GM12878 (cell line): ENCODE results near the gene KRTAP5-4.

Experiments
- ATF2 ChIP-seq: IDR thresholded peaks from 2 replicates; pipeline ENCODE4 v1.6.1; 2012; ENCODE audit warnings: low read length, inconsistent platforms
- ATF3 ChIP-seq: IDR thresholded peaks from 2 replicates; pipeline ENCODE4 v1.6.1; 2011; ENCODE audit warnings: low read depth, mild to moderate bottlenecking, low read length, moderate library complexity, borderline replicate concordance; ENCODE audit errors: extremely low read depth
- CBFB ChIP-seq: IDR thresholded peaks from 2 replicates; pipeline ENCODE4 v1.6.1; 2016; ENCODE audit warnings: antibody characterized with exemption, low read depth
- E2F4 ChIP-seq: IDR thresholded peaks from 2 replicates; pipeline ENCODE4 v1.6.1; 2012; ENCODE audit warnings: low read depth, low read length, improper control_type of control experiment
- EP300 ChIP-seq, 2 experiments: fragments of 150-350 bp in 1 of 2; IDR thresholded peaks; 2 replicates each; pipeline ENCODE4 v1.6.1; 2011 to 2012; ENCODE audit warnings: low read depth in 2 of 2, low read length in 2 of 2, borderline replicate concordance in 1 of 2, improper control_type of control experiment in 1 of 2, inconsistent platforms in 1 of 2; ENCODE audit not compliant: control insufficient read depth in 1 of 2
- EZH2 ChIP-seq: IDR thresholded peaks from 2 replicates; pipeline ENCODE4 v1.6.1; 2012; ENCODE audit warnings: low read depth, mild to moderate bottlenecking, control low read depth, inconsistent platforms, low read length, borderline replicate concordance; ENCODE audit not compliant: control insufficient read depth
- GABPA ChIP-seq: IDR thresholded peaks from 2 replicates; pipeline ENCODE4 v1.6.1; 2014; ENCODE audit warnings: antibody characterized with exemption, low read depth, mild to moderate bottlenecking, inconsistent platforms
- PKNOX1 ChIP-seq: fragments of 450-650 bp; IDR thresholded peaks from 2 replicates; pipeline ENCODE4 v1.6.1; 2016; ENCODE audit warnings: mild to moderate bottlenecking
- POLR2AphosphoS2 ChIP-seq: IDR thresholded peaks from 2 replicates; pipeline ENCODE4 v1.6.1; 2011; ENCODE audit warnings: low read depth, mild to moderate bottlenecking, low read length, improper control_type of control experiment, moderate library complexity
- SIN3A ChIP-seq: IDR thresholded peaks from 2 replicates; pipeline ENCODE4 v1.6.1; 2012; ENCODE audit warnings: low read depth, low read length, improper control_type of control experiment
- YY1 ChIP-seq: IDR thresholded peaks from 2 replicates; pipeline ENCODE4 v1.6.1; 2011; ENCODE audit warnings: low read depth, mild to moderate bottlenecking, low read length
- ZNF207 ChIP-seq: fragments of 450-650 bp; IDR thresholded peaks from 2 replicates; pipeline ENCODE4 v1.6.1; 2014; ENCODE audit warnings: antibody characterized with exemption, mild to moderate bottlenecking, borderline replicate concordance
- TF ChIP-seq, protein P1 (sequence below), 3 experiments: IDR thresholded peaks in 2 of 3; conservative IDR thresholded peaks in 1 of 3; 2 replicates each; pipeline ENCODE4 v1.5.1; 2011; ENCODE audit warnings: low read depth in 3 of 3, low read length in 3 of 3, mild to moderate bottlenecking in 3 of 3, control low read depth in 2 of 3, moderate library complexity in 2 of 3, inconsistent platforms in 1 of 3, mixed read lengths in 1 of 3; ENCODE audit not compliant: control insufficient read depth in 2 of 3, insufficient read depth in 1 of 3; ENCODE audit errors: extremely low read depth in 1 of 3

DNA sequence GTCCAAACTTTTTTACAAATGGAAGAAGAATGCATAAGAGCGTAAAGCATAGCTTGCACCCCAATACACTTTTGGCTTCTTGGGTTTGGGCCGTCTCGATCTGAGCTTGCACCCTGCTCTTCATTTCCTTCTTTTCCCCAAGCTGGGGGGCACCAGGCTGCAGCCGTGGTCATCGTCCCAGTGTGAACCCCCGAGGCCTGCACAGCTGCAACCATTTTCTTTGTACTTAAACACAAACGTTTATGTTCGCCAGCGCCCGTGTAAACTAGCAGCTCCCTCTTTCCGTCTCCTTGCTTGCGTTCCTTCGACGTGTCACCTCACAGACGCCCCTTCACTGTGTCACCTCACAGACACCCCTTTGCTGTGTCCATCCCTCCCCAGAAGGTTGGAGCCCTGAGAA, 17.7 kb upstream of the KRTAP5-4 start:
- TF ChIP-seq SIN3A (no peak), PKNOX1 (no peak), E2F4 (no peak), YY1 (no peak), EP300 (IDR thresholded peaks at IDR 0.05; ENCODE audit: borderline replicate concordance in 1 of 2, control insufficient read depth in 1 of 2, low read depth in 2 of 2, low read length in 2 of 2) (no peak), EZH2 (no peak), GABPA (no peak), ZNF207 (no peak), POLR2AphosphoS2 (no peak), ATF3 (no peak), ATF2 (no peak), CBFB (no peak)
- TF ChIP-seq, protein P1, sequence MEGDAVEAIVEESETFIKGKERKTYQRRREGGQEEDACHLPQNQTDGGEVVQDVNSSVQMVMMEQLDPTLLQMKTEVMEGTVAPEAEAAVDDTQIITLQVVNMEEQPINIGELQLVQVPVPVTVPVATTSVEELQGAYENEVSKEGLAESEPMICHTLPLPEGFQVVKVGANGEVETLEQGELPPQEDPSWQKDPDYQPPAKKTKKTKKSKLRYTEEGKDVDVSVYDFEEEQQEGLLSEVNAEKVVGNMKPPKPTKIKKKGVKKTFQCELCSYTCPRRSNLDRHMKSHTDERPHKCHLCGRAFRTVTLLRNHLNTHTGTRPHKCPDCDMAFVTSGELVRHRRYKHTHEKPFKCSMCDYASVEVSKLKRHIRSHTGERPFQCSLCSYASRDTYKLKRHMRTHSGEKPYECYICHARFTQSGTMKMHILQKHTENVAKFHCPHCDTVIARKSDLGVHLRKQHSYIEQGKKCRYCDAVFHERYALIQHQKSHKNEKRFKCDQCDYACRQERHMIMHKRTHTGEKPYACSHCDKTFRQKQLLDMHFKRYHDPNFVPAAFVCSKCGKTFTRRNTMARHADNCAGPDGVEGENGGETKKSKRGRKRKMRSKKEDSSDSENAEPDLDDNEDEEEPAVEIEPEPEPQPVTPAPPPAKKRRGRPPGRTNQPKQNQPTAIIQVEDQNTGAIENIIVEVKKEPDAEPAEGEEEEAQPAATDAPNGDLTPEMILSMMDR (IDR thresholded peaks at IDR 0.05 in 2 of 3, conservative IDR thresholded peaks at IDR 0.05 in 1 of 3; ENCODE audit: control insufficient read depth in 2 of 3, extremely low read depth in 1 of 3, insufficient read depth in 1 of 3, low read depth in 3 of 3, low read length in 3 of 3): no peak
